Gastrocnemius medialis (tissue), 4 donors: ENCODE results near the gene CCR9.

Source experiments
- POLR2A ChIP-seq, 2 donors: fragments of 450-650 bp; IDR thresholded peaks; one replicate each; pipeline ENCODE4 v1.6.1; 2017; ENCODE audit warnings: antibody characterized with exemption in 2 of 2, mild to moderate bottlenecking in 2 of 2, moderate library complexity in 2 of 2
- TF ChIP-seq, protein P1 (sequence below), 5 experiments: fragments of 450-650 bp in 3 of 5; fragments of 200-600 bp in 2 of 5; sonication (generic) in 2 of 5; IDR thresholded peaks in 4 of 5; conservative IDR thresholded peaks in 1 of 5; 1 replicate in 4 of 5; 2 replicates in 1 of 5; pipeline ENCODE4 v1.5.1; 2016 to 2019; ENCODE audit warnings: antibody characterized with exemption in 5 of 5, mild to moderate bottlenecking in 3 of 5, moderate library complexity in 3 of 5

DNA sequence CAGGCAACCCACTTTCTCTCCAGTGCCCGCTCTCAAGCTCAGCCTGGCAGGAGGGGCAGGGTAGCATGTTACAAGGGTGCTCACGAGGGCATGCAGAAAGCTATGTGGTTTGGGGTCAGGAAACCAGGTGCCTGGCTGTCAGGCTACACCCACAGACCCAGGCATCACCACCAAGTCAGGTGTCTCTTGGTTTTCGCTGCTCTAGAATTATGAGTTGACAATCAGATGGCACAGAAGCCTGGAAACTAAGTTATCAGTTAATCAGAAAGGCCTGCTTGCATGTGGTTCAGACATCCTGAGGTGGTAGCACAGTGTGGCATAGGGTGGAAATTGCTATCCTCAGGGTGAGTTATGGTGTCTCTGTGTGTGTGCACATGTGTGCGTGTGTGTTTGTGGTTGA, 16.2 kb upstream of the CCR9 start:
- TF ChIP-seq, protein P1, sequence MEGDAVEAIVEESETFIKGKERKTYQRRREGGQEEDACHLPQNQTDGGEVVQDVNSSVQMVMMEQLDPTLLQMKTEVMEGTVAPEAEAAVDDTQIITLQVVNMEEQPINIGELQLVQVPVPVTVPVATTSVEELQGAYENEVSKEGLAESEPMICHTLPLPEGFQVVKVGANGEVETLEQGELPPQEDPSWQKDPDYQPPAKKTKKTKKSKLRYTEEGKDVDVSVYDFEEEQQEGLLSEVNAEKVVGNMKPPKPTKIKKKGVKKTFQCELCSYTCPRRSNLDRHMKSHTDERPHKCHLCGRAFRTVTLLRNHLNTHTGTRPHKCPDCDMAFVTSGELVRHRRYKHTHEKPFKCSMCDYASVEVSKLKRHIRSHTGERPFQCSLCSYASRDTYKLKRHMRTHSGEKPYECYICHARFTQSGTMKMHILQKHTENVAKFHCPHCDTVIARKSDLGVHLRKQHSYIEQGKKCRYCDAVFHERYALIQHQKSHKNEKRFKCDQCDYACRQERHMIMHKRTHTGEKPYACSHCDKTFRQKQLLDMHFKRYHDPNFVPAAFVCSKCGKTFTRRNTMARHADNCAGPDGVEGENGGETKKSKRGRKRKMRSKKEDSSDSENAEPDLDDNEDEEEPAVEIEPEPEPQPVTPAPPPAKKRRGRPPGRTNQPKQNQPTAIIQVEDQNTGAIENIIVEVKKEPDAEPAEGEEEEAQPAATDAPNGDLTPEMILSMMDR (IDR thresholded peaks at IDR 0.05 in 4 of 5, conservative IDR thresholded peaks at IDR 0.05 in 1 of 5): no peak
- TF ChIP-seq POLR2A (IDR thresholded peaks at IDR 0.05): no peak
